Tibial nerve (tissue), 4 donors: ENCODE measurements around the gene DFFB. TPM values are rescaled to one million over a fixed set of nuclear protein-coding genes. Genes with fewer than 3 reads are reported as not detected.

Experiments used
- DNase-seq, 2 donors: peaks; one replicate each; pipeline ENCODE4 v3.0.0-alpha.2; 2019; ENCODE audit warnings: low spot score in 2 of 2
- H3K27ac ChIP-seq, 4 donors: fragments of 200-600 bp; sonication (generic) in 3 of 4; one replicate each; pipeline ENCODE4 v1.5.1; 2017 to 2019; ENCODE audit warnings: mild to moderate bottlenecking in 1 of 4
- H3K27me3 ChIP-seq, 2 donors: fragments of 200-600 bp; sonication (generic) in 1 of 2; one replicate each; pipeline versions ENCODE4 v1.5.1 to v1.6.0; 2017 to 2019
- H3K36me3 ChIP-seq, 3 donors: fragments of 200-600 bp; sonication (generic); one replicate each; pipeline ENCODE4 v1.5.1; 2018 to 2019
- H3K4me1 ChIP-seq, 4 donors: fragments of 200-600 bp; sonication (generic) in 3 of 4; one replicate each; pipeline ENCODE4 v1.5.1; 2017 to 2019
- H3K4me3 ChIP-seq, 4 donors: fragments of 200-600 bp; sonication (generic) in 3 of 4; one replicate each; pipeline ENCODE4 v1.5.1; 2017 to 2019; ENCODE audit warnings: mild to moderate bottlenecking in 1 of 4, moderate library complexity in 1 of 4
- H3K9me3 ChIP-seq, 4 donors: fragments of 200-600 bp; sonication (generic) in 3 of 4; one replicate each; pipeline ENCODE4 v1.5.1; 2017 to 2019
- EP300 ChIP-seq, 2 donors: sonication (generic); formaldehyde crosslinking; IDR thresholded peaks; one replicate each; pipeline ENCODE4 v1.6.1; 2017; ENCODE audit warnings: antibody characterized with exemption in 2 of 2, mild to moderate bottlenecking in 1 of 2
- POLR2A ChIP-seq, 2 donors: fragments of 450-650 bp; IDR thresholded peaks; one replicate each; pipeline ENCODE4 v1.6.1; 2017; ENCODE audit warnings: antibody characterized with exemption in 2 of 2, mild to moderate bottlenecking in 2 of 2, moderate library complexity in 2 of 2
- WGBS, 2 donors: methylation state at CpG; one replicate each; pipeline ENCODE4 v1.1.5; 2018; 5-methylcytosine and 5-hydroxymethylcytosine counted together
- total RNA-seq, 4 donors: library from RNA; depleted of rRNA; stranded (reverse); fragments of >200 nt; gene quantifications; one replicate each; pipeline ENCODE4 v1.1.0, GENCODE V29; 2016
- TF ChIP-seq, protein P1 (sequence below), 5 experiments: fragments of 200-600 bp in 3 of 5; fragments of 450-650 bp in 2 of 5; sonication (generic) in 3 of 5; IDR thresholded peaks; one replicate each; pipeline ENCODE4 v1.5.1; 2016 to 2019; ENCODE audit warnings: antibody characterized with exemption in 5 of 5, mild to moderate bottlenecking in 3 of 5, moderate library complexity in 2 of 5

DFFB gene
- total RNA-seq, 4 donors from 2014 or later: 7.0 to 17.7 (median 15.2) TPM

DNA sequence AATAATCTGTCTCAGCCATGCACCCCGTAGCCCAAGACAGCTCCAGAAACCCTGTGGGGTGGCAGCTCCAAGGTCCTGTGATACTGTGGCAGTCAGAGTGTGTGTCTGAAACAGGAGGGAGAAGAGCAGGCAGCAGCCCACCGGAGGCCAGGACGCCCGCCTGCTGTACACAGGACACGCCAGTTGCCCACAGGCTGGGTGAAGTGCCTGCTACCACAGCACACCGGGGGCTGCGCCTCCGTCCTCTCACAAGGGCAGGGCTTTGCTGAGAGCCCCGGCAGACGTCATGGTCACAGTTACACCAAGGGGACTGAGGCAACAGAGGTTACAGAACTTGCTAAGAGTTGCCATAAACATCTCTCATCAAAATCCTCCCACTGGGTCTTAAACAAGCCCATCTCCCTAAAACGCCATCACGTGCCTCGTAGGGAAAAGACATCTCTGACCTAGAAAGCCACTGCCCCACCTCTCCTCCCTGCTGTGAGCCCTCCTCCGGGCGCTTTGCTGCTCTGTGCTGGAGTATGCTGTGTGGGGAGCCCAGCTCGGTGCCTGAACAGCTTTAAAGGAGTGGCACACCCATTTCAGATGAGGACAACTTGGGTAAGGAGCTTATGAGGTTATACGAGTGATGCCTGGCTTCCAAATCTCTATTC, 37.5 kb downstream of the DFFB start:
- TF ChIP-seq, protein P1, sequence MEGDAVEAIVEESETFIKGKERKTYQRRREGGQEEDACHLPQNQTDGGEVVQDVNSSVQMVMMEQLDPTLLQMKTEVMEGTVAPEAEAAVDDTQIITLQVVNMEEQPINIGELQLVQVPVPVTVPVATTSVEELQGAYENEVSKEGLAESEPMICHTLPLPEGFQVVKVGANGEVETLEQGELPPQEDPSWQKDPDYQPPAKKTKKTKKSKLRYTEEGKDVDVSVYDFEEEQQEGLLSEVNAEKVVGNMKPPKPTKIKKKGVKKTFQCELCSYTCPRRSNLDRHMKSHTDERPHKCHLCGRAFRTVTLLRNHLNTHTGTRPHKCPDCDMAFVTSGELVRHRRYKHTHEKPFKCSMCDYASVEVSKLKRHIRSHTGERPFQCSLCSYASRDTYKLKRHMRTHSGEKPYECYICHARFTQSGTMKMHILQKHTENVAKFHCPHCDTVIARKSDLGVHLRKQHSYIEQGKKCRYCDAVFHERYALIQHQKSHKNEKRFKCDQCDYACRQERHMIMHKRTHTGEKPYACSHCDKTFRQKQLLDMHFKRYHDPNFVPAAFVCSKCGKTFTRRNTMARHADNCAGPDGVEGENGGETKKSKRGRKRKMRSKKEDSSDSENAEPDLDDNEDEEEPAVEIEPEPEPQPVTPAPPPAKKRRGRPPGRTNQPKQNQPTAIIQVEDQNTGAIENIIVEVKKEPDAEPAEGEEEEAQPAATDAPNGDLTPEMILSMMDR (IDR thresholded peaks at IDR 0.05): no peak
- no peak for TF ChIP-seq POLR2A (IDR thresholded peaks at IDR 0.05)
- no peak for TF ChIP-seq EP300 (IDR thresholded peaks at IDR 0.05)
- peaks cover 0 to 44% (median 10%) of the 10 kb centered on the region in 3 donors for H3K36me3 ChIP-seq
- no peak overlapping the region for H3K4me3 ChIP-seq
- 92 to 93% methylated on average over 15 to 17 of the region's 17 CpGs for WGBS, 2 donors
- H3K4me1 ChIP-seq: peaks cover 0 to 16% (median 0%) of the 10 kb centered on the region in 4 donors
- H3K27ac ChIP-seq: no peak overlapping the region
- H3K9me3 ChIP-seq: peaks cover 0 to 20% (median 0%) of the 10 kb centered on the region in 4 donors
- no peaks in the 10 kb centered on the region for H3K27me3 ChIP-seq
- no peak for DNase-seq

GRCh38 chr1:3895279-3895950, 38.1 kb downstream of the DFFB start:
- TF ChIP-seq EP300 (IDR thresholded peaks at IDR 0.05) (no peak), POLR2A (IDR thresholded peaks at IDR 0.05) (no peak)
- TF ChIP-seq, protein P1 (IDR thresholded peaks at IDR 0.05): no peak
- no peak overlapping the region for H3K27ac ChIP-seq
- DNase-seq: no peak
- no peaks in the 10 kb centered on the region for H3K27me3 ChIP-seq
- peaks cover 0 to 16% (median 0%) of the 10 kb centered on the region in 4 donors for H3K4me1 ChIP-seq
- peaks cover 0 to 37% (median 3%) of the 10 kb centered on the region in 3 donors for H3K36me3 ChIP-seq
- 93 to 96% methylated on average over 13 of the region's 13 CpGs for WGBS, 2 donors
- peaks cover 0 to 20% (median 0%) of the 10 kb centered on the region in 4 donors for H3K9me3 ChIP-seq
- H3K4me3 ChIP-seq: no peak overlapping the region

DNA sequence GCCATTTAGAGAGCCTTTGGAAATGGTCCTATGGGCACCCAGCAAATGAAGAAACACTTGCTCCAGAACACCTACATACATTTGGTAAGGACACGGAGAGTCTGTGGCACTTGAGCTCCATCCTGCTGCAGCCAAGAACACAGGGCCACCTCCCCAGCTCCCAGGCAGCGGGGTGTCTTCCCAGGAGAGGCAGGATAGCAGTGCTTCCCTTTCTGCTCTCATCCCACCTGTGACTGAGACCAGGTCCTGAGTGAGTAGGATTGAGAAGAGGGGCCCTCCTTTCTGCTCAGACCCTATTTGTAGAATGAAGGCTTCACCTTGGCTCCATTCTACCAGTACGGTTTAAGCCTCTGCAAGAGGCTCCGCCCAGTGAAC, 38.7 kb downstream of the DFFB start:
- H3K4me1 ChIP-seq: peaks cover 0 to 16% (median 0%) of the 10 kb centered on the region in 4 donors
- H3K9me3 ChIP-seq: peaks cover 0 to 20% (median 0%) of the 10 kb centered on the region in 4 donors
- no peak overlapping the region for H3K4me3 ChIP-seq
- no peak overlapping the region for H3K27ac ChIP-seq
- no peaks in the 10 kb centered on the region for H3K27me3 ChIP-seq
- TF ChIP-seq, protein P1 (IDR thresholded peaks at IDR 0.05): no peak
- TF ChIP-seq POLR2A (IDR thresholded peaks at IDR 0.05): no peak
- no peak for TF ChIP-seq EP300 (IDR thresholded peaks at IDR 0.05)
- DNase-seq: no peak
- WGBS, 2 donors: 90 to 97% methylated on average over 4 of the region's 4 CpGs
- peaks cover 0 to 32% (median 0%) of the 10 kb centered on the region in 3 donors for H3K36me3 ChIP-seq

- WGBS, 2 donors: 90 to 97% methylated on average over 7 of the region's 7 CpGs
- Histone ChIP-seq H3K4me3 (no peak overlapping the region), H3K9me3 (peaks cover 0 to 20% (median 0%) of the 10 kb centered on the region in 4 donors), H3K27ac (no peak overlapping the region), H3K36me3 (peaks cover 0 to 26% (median 0%) of the 10 kb centered on the region in 3 donors), H3K27me3 (no peaks in the 10 kb centered on the region), H3K4me1 (peaks cover 0 to 18% (median under 1%) of the 10 kb centered on the region in 4 donors)
- TF ChIP-seq, protein P1 (IDR thresholded peaks at IDR 0.05): no peak
- TF ChIP-seq EP300 (IDR thresholded peaks at IDR 0.05): no peak
- TF ChIP-seq POLR2A (IDR thresholded peaks at IDR 0.05): no peak
- no peak for DNase-seq
Observed at GRCh38 chr1:3896396-3897000, 39.2 kb downstream of the DFFB start.

DNA sequence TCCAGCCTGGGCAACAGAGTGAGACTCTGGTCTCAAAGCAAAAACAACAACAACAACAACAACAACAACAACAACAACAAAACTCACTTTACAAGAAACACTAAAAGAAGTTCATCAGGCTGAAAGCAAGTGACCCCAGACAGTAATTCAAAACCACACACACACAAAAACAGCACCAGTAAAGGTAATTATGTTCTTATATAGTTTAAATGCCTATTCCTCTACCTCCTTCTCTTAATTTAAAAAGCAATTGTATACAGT, 41.1 kb downstream of the DFFB start:
- Histone ChIP-seq H3K4me3 (no peak overlapping the region), H3K9me3 (peaks cover 0 to 20% (median 0%) of the 10 kb centered on the region in 4 donors), H3K27me3 (no peaks in the 10 kb centered on the region), H3K36me3 (peaks cover 0 to 25% (median 0%) of the 10 kb centered on the region in 3 donors), H3K4me1 (peaks cover 0 to 18% (median 2%) of the 10 kb centered on the region in 4 donors), H3K27ac (no peak overlapping the region)
- TF ChIP-seq, protein P1 (IDR thresholded peaks at IDR 0.05): no peak
- TF ChIP-seq POLR2A (IDR thresholded peaks at IDR 0.05) (no peak), EP300 (IDR thresholded peaks at IDR 0.05) (no peak)
- DNase-seq: no peak
